GM18861 (cell line): ENCODE measurements around the gene KLHL29.

Experiments
- ATAC-seq: cut with Tn5 transposase; IDR thresholded peaks from one replicate; pipeline ENCODE4 v1.9.1; 2021; ENCODE audit not compliant: unreplicated experiment

Gene KLHL29

GRCh38 chr2:23640711-23641110, 255.7 kb downstream of the KLHL29 start:
- no peak for ATAC-seq

- ATAC-seq = no peak
Observed at GRCh38 chr2:23642516-23642915, 257.5 kb downstream of the KLHL29 start.

- no peak for ATAC-seq
Observed at GRCh38 chr2:23645230-23645808, 260.3 kb downstream of the KLHL29 start.

GRCh38 chr2:23647563-23647962, 262.6 kb downstream of the KLHL29 start:
- ATAC-seq = no peak

GRCh38 chr2:23649303-23649702, 264.3 kb downstream of the KLHL29 start:
- no peak for ATAC-seq

GRCh38 chr2:23649819-23650218, 264.8 kb downstream of the KLHL29 start:
- ATAC-seq = no peak

- no peak for ATAC-seq
Observed at GRCh38 chr2:23651187-23652080, 266.5 kb downstream of the KLHL29 start.

GRCh38 chr2:23653326-23653725, 268.3 kb downstream of the KLHL29 start:
- no peak for ATAC-seq

- no peak for ATAC-seq
Observed at GRCh38 chr2:23654756-23655155, 269.8 kb downstream of the KLHL29 start.

GRCh38 chr2:23655934-23656596, 271.1 kb downstream of the KLHL29 start:
- no peak for ATAC-seq

GRCh38 chr2:23656597-23656973, 271.6 kb downstream of the KLHL29 start:
- ATAC-seq = no peak

GRCh38 chr2:23657371-23657770, 272.4 kb downstream of the KLHL29 start:
- ATAC-seq = no peak

GRCh38 chr2:23657934-23658333, 273.0 kb downstream of the KLHL29 start:
- ATAC-seq = no peak

- ATAC-seq = no peak
Observed at GRCh38 chr2:23658466-23658942, 273.5 kb downstream of the KLHL29 start.

- no peak for ATAC-seq
Observed at GRCh38 chr2:23659328-23659727, 274.3 kb downstream of the KLHL29 start.

- no peak for ATAC-seq
Observed at GRCh38 chr2:23659773-23660172, 274.8 kb downstream of the KLHL29 start.

GRCh38 chr2:23660237-23660636, 275.3 kb downstream of the KLHL29 start:
- no peak for ATAC-seq

GRCh38 chr2:23661276-23662050, 276.5 kb downstream of the KLHL29 start:
- no peak for ATAC-seq

GRCh38 chr2:23662466-23662865, 277.5 kb downstream of the KLHL29 start:
- no peak for ATAC-seq

GRCh38 chr2:23662941-23663920, 278.3 kb downstream of the KLHL29 start:
- no peak for ATAC-seq
